KG1 (cell line): Measurements from ENCODE around the gene NRL.
A peak's percentile ranks its signal among the peaks of the same experiment; 100 is the strongest.

Experiments
- DNase-seq: peaks from one replicate; lab custom pipeline; 2025; lab: John Stamatoyannopoulos, UW

NRL gene

DNA sequence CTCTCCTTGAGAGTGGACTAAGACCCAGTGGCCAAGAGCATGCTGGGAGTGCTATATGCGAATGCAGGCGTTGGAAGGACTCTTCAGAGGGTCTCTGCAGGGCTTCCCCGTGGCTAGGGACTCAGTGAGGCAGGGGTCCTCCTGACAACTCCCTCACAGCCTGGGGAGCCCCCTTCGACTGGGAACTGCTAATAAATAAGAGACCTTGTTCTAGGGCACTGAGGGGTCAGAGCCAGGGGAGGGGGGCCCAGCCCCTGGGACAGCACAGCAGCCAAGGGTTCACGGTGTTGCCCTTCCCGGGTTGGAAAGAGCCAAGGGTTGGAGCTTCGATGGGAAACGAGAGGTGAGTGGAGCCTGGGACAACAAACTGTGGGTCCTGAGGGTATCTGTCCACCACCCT is 49.3 kb downstream of the NRL start:
- DNase-seq, result no peak

DNA sequence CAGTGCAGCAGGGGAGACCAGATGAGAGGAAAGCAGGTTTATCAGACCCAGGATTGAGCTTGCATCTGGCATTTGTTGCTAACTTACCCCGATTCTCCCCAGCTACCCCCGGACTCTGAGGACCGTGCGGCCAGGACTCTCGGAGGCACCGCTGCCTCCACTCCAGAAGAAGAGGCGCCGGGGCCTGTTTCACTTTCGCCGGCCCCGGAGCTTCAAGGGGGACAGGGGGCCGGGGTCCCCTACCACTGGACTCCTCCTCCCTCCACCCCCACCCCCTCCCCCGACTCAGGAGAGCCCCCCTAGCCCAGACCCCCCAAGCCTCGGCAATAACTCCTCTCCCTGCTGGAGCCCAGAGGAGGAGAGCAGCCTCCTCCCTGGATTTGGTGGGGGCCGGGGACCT is 49.9 kb downstream of the NRL start:
- DNase-seq, result no peak

DNA sequence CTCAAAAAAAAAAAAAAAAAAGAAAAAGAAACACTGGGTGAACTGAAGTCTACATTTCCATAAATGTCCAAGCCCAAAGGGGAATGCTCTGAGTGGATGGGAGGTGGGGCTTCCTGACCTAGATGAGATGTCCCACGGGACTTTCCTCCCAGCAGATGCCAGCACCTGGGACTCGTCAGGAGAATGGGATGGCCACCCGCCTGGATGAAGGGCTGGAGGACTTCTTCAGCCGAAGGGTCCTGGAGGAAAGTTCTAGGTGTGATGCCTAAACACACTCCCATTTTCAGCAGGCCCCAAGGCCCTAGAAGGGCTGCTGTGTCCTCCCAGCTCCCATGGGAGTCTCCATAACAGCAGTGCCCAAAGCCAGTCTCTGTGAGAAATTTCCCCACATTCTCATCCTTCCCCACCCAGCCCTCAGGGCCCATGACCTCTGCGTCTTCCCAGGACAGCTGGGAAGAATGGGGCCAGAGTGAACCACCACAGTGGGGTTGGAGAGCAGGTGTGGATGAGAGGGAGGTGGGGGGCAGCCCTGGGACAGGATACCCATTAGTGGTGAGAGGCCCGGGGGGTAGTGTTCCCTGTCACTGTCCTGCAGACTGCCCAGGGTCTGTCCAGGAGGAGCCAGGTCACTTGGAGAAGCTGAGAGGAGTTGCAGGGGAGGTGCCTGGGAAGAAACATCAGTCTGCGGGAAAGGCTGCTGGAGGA is 50.5 kb downstream of the NRL start:
- no peak for DNase-seq

DNA sequence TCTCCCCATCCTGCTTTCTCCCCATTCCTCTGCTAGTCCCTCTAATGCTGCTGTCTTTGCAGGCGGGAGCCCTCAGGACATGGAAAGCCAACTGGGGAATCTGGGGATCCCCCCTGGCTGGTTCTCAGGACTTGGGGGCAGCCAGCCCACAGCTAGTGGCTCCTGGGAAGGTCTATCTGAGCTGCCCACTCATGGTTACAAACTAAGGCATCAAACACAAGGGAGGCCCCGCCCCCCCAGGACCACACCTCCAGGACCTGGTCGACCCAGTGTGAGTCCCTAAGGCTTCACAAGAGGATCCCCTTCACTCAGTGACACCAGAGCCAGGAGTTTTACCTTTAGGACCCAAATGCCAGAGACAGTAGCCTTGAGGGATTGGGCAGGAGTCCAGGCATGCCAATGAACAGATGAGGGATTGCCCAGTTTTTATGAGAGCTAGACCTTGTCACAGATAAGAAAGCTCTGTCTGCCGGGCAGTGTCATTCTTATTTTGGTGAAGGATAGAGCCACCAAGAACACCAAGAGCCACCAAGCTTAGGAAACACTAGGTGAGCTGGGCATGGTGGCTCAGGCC is 51.4 kb downstream of the NRL start:
- DNase-seq, result no peak

DNA sequence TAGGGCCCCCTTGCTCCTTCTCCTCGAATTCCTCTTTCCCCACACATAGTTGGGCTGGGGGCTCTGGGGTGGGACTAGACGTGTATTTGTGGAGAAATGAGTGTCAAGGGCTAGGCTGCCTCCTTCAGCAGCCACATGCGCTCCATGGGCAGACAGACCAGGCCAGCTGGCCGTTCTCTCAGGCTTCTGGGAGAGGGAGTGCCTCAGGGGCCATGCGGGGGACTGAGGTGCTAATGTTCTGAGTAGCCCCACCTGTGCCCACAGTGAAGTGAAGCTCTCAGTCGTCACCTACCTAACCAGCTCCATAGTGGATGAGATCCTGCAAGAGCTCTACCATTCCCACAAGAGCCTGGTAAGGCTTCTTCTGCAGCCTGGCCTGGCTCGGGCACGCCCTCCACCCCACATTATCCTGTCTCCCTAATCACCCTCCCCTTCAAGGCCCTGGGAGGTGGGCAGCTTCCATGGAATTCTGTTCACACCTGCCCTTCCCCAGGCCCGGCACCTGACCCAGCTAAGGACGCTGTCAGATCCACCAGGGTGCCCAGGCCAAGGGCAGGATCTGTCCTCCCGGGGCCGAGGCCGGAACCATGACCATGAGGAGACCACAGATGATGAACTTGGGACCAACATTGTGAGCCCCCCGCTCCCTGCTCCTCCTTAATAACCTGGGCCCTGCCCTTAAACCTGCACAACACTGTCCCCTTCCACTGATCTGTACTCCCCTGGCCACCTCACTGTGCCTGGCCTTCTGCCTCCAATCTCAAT is 52.4 kb downstream of the NRL start:
- no peak for DNase-seq

DNA sequence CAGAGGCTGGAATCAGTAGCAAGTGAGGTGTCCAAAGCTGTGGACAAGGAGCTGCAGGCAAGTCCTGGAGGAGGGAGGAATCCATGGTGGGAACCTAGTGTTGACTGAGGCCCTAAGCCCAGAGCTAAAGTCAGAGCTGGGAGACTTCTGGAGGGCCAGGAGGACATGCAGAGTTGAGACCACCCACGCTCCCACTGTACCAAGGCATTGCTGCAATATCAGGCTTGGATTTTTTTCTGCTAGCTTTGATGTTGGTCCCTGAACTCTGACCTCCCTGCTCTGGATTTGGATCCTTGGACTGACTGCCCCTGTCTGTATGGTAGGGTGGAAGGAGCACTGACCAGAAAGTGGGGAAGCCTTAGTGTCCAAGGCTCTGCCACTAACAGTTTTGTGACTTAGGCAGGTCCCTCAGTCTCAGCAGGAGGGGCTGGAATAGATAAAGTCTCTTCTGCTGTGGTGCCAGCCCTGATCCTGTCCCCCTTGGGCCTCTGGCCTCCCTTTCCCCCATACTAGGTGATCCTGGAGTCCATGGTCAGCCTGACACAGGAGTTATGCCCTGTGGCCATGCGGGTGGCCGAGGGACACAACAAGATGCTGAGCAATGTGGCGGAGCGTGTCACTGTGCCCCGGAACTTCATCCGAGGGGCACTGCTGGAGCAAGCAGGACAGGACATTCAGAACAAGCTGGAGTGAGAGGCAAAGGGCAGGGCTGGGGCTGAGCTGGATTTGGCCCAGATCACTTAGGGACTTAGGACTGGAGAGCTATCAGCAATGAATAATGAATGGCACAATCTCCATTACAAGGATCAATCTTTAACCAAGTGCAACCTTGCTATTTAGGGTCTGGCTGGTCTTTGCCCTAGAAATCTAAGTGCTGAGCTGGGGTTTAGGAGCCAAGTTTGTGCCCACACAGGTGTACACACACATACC is 53.5 kb downstream of the NRL start:
- no peak for DNase-seq

DNA sequence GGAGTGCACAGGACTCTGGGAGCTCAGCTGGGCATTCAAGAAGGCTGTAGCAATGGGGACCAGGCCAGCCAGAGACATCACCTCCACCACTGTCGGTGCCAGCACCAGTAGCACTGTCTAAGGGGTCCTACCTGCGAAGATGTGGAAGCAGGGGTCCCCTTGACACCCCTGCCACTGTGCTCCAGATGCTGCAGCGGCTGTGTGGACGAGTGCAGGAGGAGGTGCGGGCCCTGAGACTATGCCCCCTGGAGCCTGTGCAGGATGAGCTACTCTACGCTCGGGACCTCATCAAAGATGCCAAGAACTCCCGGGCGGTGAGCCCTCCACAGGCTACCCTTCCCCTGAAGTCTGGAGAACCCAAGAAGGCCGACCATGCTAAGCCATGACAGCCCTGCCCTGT is 54.3 kb downstream of the NRL start:
- no peak for DNase-seq

DNA sequence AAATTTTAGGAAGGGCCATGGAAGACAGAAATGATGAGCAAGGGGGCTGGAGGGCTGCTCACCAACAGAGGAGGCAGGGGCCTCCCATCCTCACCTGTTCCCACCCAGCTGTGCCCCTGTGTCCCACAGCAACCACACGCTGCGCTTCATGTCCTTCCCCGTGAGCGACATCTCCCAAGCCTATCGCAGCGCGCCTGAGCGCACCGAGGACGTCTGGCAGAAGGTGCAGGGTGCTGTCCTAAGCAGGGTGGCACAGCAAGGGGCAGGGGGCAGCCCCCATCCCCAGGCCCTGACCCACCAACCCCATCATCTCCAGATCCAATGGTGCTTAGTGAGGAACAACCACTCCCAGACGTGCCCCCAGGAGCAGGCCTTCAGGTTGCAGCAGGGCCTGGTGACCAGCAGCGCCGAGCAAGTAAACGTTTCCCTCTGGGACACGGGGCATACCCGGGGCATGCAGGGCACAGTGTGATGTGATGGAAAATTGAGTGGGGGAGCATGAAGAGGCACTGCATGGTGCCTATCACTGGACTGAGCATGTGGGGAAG is 54.8 kb downstream of the NRL start:
- DNase-seq, result no peak

DNA sequence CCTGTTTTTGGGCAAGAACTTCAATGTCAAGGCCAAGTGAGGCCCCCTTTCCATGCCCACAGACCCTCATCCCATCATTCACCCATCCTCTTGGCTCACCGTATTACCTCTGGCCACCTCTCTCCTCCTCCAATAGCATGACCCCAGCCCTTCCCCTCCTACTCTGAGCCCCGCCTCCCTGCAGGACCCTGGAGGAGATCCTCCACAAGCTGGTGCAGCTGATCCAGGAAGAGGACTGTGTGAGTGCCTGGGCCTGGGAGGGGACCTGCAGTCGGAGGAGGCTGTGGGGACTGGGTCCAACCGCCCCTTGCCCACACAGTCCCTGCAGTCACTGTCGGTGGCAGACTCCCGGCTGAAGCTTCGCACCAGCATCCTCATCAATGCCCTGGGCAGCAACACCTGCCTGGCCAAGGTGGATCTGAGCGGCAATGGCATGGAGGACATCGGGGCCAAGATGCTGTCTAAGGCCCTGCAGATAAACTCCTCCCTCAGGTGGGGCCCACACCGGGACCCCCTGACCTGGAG is 55.7 kb downstream of the NRL start:
- DNase-seq, result no peak

DNA sequence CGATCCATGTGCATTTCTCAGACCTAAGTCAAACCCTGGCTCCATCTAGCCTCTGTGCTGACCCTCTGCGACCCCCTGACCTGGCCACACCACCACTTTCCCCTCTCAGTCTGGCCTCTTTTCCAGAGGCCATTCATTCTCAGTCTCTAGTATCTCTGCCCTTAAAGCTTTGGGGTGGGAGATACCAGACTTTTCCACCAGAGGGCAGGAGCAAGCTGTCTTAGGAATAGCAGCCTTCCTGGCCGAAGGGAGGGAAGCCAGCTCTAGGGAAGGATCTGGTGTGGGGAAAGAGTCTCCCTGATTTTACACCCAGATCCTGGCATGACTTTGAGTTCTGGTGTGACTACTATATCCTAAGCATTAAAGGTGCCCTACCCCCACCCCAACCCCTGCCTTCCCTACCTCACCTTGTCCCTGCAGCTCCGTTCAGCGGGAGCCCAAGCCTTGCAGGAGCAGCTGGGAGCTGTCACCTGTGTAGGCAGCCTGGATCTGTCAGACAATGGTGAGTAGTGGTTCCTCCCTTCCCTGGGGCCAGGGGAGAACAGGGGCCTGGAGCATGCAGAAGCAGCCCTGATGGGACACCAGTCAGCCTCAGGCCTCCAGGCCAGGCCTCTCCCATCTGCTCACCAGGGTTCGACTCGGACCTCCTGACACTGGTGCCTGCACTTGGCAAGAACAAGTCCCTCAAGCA is 56.3 kb downstream of the NRL start:
- peak; percentile 22 for DNase-seq

DNA sequence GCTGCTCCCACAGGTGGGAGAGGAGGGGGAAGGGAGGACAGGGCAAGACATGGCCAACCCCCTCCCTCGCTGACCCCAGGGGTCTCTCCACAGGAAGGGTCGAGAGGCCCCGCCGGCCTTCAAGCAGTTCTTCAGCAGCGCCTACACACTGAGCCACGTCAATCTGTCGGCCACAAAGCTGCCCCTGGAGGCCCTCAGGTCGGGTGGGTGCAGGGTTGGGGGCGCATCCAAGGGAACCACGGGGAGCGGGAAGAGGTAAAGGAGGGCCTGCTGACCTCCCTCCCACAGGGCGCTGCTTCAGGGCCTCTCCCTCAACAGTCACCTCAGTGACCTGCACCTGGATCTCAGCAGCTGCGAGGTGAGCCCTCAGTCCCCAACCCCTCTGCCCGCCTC is 56.9 kb downstream of the NRL start:
- DNase-seq, result no peak

DNA sequence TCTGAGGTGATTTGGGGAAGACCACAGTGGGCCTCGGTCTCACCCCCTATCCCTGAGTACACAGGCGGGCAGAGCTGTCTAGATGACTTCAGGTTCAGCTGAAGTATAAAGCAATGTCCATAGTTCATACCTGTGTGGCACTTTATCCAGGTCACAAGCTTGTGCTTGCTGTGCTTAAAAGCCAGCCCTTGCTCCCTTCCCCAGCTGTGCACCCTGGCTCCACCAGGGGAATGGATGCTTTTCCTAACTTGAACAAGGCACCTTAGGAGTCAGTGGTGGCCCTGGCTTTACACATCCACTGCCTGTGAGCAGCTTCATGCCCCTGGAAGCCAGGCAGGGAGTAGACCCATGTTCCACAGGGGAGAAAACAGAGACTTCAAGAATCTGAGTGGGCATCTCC is 57.5 kb downstream of the NRL start:
- no peak for DNase-seq

DNA sequence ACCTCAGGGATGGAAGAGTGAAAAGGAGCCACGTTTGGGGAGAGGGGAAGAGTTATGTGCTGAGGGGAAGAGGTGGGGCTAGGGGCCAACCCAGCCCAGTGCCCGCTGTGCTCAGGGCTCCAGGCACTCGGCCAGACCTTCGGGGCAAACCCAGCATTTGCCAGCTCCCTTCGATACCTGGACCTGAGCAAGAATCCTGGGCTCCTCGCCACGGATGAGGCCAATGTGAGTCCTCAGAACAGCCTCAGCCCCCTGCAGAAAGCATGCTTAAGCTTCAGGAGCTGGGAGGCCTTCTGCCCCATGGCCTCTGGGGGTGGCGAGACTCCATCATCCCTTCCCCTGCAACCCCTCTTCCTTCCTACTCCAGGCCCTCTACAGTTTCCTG is 58.0 kb downstream of the NRL start:
- DNase-seq, result no peak

DNA sequence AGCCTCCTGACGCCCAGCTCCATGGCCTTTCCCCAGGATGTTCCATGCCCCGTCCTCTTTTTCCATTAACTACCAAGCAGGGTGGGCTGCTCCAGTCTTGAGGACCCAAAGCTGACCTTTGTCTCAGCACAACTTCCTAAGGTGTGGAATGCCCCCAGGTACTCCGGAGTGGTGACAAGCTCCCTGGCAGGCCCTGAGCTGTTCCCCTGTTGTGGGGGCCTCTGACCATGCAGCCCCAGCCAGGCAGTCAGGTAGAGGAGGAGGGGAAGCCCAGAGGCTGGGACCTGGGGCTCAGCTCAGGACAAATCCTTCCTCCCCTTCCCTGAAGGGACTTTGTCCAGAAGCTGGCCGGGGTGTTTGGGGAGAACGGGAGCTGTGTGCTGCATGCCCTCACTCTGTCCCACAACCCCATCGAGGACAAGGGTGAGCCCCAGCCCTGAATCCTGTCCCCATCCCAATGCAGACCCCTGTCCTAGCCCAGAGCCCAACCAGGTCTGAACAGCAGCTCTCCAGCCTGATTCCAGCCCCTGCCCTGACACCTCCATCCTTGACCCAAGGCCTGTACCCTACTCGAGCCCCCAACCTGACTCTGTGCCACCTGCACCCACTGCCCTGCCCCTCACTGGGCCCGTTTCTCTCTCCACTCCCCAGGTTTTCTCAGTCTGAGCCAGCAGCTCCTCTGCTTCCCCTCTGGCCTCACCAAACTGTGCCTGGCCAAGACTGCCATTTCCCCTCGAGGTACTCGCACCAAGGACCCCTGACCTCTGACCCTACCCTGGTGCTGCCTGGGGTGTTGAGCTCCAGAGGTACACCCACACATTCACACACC is 58.6 kb downstream of the NRL start:
- DNase-seq, result no peak

DNA sequence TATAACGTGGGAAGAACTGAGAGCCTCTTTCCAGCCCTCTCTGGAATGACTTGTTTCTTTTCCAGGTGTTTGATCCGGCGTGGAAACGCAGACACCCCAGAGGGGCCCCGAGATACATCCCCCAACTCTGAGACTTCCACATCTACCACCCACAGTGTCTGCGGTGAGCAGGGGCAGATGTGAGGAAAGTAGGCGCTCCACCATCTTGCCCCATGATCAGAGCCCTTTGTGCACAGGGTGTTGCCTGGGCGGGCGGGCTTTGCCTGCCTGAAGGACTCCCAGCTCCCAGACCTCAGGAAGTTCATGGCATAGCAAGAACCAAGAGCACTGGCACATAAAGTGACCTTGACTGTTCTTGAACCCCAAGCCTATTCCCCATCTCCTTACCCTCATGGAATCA is 60.1 kb downstream of the NRL start:
- no peak for DNase-seq

DNA sequence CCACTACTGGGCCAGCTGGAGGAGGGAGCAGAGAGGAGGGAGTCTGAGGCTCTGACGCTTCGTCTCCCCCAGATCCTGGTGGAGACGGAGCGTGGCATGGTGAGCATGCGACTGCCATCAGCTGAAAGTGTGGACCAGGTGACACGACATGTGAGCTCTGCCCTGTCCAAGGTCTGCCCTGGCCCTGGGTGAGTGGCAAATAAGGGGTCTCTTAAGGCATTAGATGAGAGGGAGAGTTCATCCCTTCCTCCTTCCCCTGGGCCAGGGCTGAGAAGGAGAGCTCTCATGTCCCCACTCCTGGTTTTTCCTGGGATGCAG is 60.5 kb downstream of the NRL start:
- no peak for DNase-seq

DNA sequence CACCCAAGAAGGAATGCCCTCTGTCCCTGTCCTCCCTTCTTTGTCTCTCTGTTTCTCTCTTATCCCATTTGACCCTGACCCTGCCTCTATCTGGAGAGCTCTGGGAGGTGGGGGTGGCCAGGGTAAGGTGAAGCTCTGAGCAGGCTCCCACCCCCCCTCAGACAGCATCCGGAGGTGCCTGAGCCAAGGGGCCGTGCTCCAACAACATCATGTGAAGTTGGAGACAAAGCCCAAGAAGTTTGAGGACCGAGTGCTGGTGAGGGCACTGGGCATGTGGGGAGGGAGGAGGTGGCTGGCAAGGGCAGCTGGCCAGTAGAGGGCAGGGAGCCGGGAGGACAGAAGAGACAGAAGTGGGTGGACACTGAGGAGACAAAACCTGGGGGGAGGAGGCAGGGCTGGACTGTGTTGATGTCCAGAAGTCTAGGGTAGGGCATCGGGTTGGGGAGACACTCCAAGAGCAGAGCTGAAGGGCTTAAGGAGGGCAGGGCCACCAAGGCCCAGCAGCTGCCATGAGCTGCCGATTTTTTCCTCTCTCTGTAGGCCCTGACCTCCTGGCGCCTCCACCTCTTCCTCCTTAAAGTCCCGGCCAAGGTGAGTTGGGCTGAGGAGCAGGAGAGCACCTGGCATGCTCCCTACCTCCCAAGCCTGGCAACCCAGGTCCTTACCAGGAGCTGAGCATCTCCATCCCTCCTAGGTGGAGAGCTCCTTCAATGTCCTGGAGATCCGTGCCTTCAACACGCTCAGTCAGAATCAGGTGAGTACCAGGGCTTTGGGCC is 61.0 kb downstream of the NRL start:
- DNase-seq, result no peak

DNA sequence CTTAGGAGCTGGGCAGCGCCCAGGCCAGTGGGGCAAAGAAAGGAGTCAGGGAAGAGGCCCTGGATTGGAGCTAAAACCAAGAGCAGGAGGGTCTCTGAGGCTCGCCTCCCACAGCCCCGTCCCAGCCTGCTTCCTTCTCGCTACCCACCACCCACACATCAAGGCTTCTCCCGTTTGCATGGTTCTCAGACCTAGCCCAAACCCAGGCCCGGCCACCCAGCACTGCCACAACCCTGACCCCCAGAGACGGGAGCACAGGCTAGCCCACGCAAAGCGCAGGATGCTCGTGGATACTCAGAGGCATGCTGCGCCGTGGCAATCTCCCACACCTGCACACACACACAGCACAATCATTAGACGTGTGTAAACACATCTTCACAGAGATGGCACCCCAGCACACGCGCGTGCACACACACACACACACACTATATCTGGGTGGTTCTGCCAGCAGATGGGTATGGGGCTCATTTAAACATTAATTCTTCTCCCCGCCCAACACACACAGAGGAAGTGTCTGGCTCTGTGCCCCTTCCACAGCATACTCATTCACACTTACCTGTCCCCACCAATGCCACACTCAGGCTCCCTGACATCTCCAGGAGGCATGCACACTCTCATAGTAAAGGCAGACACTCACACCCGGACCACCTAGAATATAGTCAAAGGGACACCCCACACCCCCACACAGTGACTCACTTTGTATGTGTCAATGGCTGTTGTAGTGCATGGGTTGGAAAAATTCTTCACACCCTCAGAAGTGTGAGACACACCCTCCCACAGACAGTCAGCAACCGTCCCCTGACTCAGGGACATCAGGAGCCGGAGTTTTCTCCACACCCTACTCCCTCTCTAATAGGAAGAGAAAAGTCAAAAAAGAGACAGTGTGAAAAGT is 61.8 kb downstream of the NRL start:
- no peak for DNase-seq
